Coronary artery (tissue), 2 donors: Measurements from ENCODE around the gene TPT1.

Experiments used
- DNase-seq: peaks from one replicate; pipeline ENCODE4 v3.0.0-alpha.2; 2017; ENCODE audit warnings: low spot score
- H3K27ac ChIP-seq, 2 donors: fragments of 200-600 bp; sonication (generic); one replicate each; pipeline ENCODE4 v1.5.1; 2016 to 2019
- H3K4me3 ChIP-seq: fragments of 200-600 bp; sonication (generic); 2 replicates; pipeline ENCODE4 v1.5.1; 2016; ENCODE audit warnings: mild to moderate bottlenecking, moderate library complexity
- TF ChIP-seq, protein P1 (sequence below): fragments of 200-600 bp; sonication (generic); IDR thresholded peaks from one replicate; pipeline ENCODE4 v1.5.1; 2019; ENCODE audit warnings: antibody characterized with exemption

TPT1 gene

DNA sequence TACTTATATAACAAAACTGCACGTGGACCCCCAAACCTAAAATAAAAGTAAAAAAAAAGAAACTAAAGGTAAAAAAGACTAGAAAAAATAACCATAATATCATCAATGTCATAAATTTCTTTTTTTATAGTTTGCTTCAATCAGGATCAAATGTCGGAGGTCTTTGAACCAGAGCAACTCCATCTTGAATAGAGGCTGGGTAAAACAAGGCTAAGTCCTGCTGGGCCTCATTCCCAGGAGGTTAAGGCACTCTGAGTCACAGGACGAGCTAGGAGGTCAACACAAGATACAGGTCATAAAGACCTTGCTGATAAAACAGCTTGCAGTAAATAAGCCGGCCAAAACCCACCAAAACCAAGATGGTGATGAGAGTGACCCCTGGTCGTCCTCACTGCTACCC, 24.0 kb downstream of the TPT1 start:
- Histone ChIP-seq H3K27ac (peak overlapping the region in 1 of 2 donors; percentile 24), H3K4me3 (no peak overlapping the region)
- TF ChIP-seq, protein P1, sequence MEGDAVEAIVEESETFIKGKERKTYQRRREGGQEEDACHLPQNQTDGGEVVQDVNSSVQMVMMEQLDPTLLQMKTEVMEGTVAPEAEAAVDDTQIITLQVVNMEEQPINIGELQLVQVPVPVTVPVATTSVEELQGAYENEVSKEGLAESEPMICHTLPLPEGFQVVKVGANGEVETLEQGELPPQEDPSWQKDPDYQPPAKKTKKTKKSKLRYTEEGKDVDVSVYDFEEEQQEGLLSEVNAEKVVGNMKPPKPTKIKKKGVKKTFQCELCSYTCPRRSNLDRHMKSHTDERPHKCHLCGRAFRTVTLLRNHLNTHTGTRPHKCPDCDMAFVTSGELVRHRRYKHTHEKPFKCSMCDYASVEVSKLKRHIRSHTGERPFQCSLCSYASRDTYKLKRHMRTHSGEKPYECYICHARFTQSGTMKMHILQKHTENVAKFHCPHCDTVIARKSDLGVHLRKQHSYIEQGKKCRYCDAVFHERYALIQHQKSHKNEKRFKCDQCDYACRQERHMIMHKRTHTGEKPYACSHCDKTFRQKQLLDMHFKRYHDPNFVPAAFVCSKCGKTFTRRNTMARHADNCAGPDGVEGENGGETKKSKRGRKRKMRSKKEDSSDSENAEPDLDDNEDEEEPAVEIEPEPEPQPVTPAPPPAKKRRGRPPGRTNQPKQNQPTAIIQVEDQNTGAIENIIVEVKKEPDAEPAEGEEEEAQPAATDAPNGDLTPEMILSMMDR, result no peak
- DNase-seq, result no peak

DNA sequence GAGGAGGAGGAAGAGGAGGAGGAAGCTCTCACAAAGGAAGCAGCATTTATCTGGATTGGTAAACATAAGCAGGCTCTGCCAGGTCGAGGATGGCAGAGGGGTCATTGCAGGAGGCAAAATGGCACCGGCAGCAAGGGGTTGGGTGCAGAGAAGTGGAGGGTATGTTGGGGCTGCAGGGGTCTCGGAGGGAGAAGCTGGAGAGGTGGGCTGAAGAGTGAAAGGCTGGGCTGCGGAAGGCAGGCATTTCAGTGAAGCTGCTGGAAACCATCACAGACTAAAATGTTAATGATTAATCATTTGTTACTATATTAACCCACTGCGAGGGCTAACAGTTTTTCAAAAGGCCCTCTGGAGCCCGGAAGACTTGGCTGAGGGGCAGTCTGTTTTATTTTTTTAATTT, 24.6 kb downstream of the TPT1 start:
- no peak for DNase-seq
- peak overlapping the region in 1 of 2 donors; percentile 27 for H3K27ac ChIP-seq
- TF ChIP-seq, protein P1, result no peak
- H3K4me3 ChIP-seq, result no peak overlapping the region

DNA sequence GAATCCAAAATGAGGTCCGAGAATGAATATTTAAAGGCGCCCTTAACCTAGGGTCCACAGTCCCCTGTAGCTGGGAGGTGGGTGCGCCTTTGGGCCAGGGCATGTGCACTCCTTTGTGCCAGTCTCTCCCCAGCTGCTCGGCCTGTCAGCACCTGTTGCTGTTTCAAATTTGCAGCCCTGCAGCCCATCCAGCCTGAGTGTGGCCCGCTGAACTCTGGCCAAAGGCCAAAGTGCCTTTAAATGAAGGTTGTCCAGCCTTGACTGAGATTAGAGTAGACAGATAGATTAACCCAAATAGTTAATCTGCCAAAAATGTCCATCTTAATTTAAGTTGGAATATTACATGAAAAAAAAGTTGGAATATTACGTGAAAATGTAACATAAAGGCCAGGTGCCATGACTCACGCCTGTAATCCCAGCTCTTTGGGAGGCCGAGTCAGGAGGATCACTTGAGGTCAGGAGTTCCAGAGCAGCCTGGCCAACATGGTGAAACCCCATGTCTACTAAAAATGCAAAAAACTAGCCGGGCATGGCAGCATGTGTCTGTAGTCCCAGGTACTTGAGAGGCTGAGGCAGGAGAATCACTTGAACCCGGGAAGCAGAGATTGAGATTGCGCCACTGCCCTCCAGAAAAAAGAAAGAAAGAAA, 25.3 kb downstream of the TPT1 start:
- DNase-seq, result no peak
- no peak overlapping the region for H3K27ac ChIP-seq
- TF ChIP-seq, protein P1, result no peak
- H3K4me3 ChIP-seq, result no peak overlapping the region

DNA sequence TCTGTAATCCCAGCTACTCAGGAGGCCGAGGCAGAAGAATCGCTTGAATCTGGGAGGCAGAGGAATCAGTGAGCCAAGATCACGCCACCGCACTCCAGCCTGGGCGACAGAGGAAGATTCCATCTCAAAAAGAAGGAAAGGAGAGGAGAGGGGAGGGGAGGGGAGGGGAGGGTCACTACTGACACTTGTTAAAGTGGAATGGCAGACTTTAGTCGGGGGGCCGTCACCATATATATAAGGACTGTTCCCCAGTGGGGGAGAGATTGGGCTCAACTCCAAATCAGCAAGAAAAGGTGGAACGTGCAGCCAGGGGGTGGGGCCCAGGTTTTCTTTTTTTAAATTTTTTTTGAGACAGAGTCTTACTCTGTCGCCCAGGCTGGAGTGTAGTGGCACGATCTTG, 26.2 kb downstream of the TPT1 start:
- H3K4me3 ChIP-seq, result no peak overlapping the region
- DNase-seq, result no peak
- H3K27ac ChIP-seq, result no peak overlapping the region
- TF ChIP-seq, protein P1, result no peak

DNA sequence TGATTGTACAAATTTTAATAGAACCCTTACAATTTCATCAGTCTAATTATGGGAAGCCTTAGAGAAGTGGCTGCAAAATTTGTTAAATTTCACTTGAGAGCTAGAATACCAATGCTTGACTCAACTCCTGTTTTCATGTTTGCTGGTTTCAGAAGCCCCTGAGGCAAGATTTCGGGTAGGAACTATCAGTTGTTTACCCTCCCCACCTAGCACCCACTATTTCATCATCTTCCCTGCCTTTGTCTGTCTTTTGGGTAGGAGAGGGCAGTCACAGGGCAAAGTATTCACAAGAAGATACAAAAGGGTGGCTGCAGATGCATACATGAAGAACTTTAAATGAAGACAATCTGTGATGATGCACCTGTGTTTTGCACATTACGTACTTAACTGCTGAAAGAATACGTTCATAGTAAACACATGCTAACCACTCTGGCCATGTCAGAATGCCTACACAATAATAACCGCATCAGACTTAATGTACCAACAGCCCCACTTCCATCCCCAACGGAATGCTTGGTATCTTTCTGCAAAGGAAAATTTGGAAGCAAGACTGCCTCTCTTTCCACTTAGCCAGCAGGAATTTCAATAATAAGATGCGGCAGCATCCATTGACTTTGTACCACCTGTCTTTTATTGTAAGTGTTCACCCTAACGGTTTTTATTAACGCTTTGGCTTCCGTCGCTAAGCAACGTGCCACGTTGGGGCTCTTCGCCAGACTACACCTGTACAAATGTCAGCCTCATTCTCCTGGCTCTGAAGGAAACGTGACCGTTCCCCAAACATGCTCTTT, 30.4 kb downstream of the TPT1 start:
- Histone ChIP-seq H3K27ac (no peak overlapping the region), H3K4me3 (peak overlapping the region; percentile 70)
- TF ChIP-seq, protein P1, result no peak
- DNase-seq, result no peak

DNA sequence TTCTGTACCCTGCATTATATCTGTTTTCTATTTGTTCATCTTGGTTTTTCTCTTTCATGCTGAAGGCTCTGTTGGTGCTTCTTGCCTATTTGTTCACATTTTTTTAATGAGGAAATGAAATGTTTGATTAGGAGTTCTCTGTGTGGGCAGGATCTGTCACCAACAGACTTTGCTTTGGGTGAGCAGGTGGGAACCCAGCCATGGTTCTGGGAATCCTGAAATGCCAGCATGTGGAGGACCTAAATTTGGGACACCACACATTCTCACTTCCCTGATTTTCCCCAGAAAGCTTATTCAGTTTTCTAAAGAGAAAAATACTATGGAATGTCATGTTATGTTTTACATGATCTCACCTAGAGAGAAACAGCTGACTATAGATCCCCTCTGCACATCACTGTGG, 34.0 kb downstream of the TPT1 start:
- TF ChIP-seq, protein P1, result no peak

GRCh38 chr13:45305079-45305478, 35.9 kb downstream of the TPT1 start:
- no peak overlapping the region for H3K27ac ChIP-seq
- no peak for DNase-seq
- TF ChIP-seq, protein P1, result no peak

More for the DNA sequence above, 34.0 kb downstream of the TPT1 start:
- Histone ChIP-seq H3K27ac (no peak overlapping the region), H3K4me3 (no peak overlapping the region)
- DNase-seq, result no peak

More at GRCh38 chr13:45305079-45305478, 35.9 kb downstream of the TPT1 start:
- no peak overlapping the region for H3K4me3 ChIP-seq
